ENCODE measurements around the gene HSD11B2.

Gene HSD11B2

GRCh38 chr16:67393111-67393787 is 37.7 kb upstream of the HSD11B2 start, which contains the start of gene TPPP3 (continued):
- no peak for TF ChIP-seq ATF2 (tag by site-specific recombination; IDR thresholded peaks at IDR 0.05; ENCODE audit: low read depth)
- TF ChIP-seq ZNF626 (tag by site-specific recombination; IDR thresholded peaks at IDR 0.05) = no peak
- no peak for TF ChIP-seq ZNF302 (tag by site-specific recombination; IDR thresholded peaks at IDR 0.05; ENCODE audit: low read depth)
- TF ChIP-seq ZNF785 (tag by site-specific recombination; IDR thresholded peaks at IDR 0.05) = no peak
- no peak for TF ChIP-seq ZNF571 (tag by site-specific recombination; IDR thresholded peaks at IDR 0.05)
- no peak for TF ChIP-seq OVOL3 (tag by site-specific recombination; IDR thresholded peaks at IDR 0.05)
- 0 out of 2 replicates have a peak, but pooled peaks have one; percentile 45 for TF ChIP-seq ZBTB6 (tag by site-specific recombination; IDR thresholded peaks at IDR 0.05)
- TF ChIP-seq ELK4 (IDR thresholded peaks at IDR 0.05; ENCODE audit: borderline replicate concordance, low read depth, low read length) = no peak
- no peak for TF ChIP-seq IKZF3 (tag by site-specific recombination; IDR thresholded peaks at IDR 0.05)
- no peak for TF ChIP-seq ZNF610 (tag by site-specific recombination; IDR thresholded peaks at IDR 0.05; ENCODE audit: borderline replicate concordance)
- 0 out of 2 replicates have a peak, but pooled peaks have one; percentile 34 for TF ChIP-seq ZNF335 (tag by site-specific recombination; conservative IDR thresholded peaks at IDR 0.05)
- peak; percentile 37; the same call in 1 of the 2 replicates for TF ChIP-seq KLF16 (tag by site-specific recombination; IDR thresholded peaks at IDR 0.05)
- no peak for TF ChIP-seq ZNF114 (tag by site-specific recombination; IDR thresholded peaks at IDR 0.05)
- no peak for TF ChIP-seq ZNF704 (tag by site-specific recombination; IDR thresholded peaks at IDR 0.05)
- no peak for TF ChIP-seq ZBTB44 (tag by site-specific recombination; IDR thresholded peaks at IDR 0.05)
- no peak for TF ChIP-seq HIC1 (tag by site-specific recombination; IDR thresholded peaks at IDR 0.05)
- no peak for TF ChIP-seq ZNF530 (tag by site-specific recombination; IDR thresholded peaks at IDR 0.05; ENCODE audit: low read depth)
- TF ChIP-seq ZEB2 (tag by site-specific recombination; IDR thresholded peaks at IDR 0.05) = no peak
- TF ChIP-seq AEBP2 (tag by site-specific recombination; IDR thresholded peaks at IDR 0.05; ENCODE audit: borderline replicate concordance) = no peak
- no peak for TF ChIP-seq RBAK (tag by site-specific recombination; IDR thresholded peaks at IDR 0.05)
- TF ChIP-seq ZNF560 (tag by site-specific recombination; IDR thresholded peaks at IDR 0.05; ENCODE audit: borderline replicate concordance) = no peak
- no peak for TF ChIP-seq ZNF558 (tag by site-specific recombination; IDR thresholded peaks at IDR 0.05)
- TF ChIP-seq ZNF133 (tag by site-specific recombination; IDR thresholded peaks at IDR 0.05) = no peak
- no peak for TF ChIP-seq ZNF221 (tag by site-specific recombination; IDR thresholded peaks at IDR 0.05; ENCODE audit: borderline replicate concordance)
- TF ChIP-seq SP7 (tag by site-specific recombination; IDR thresholded peaks at IDR 0.05) = 0 out of 2 replicates have a peak, but pooled peaks have one; percentile 49
- no peak for TF ChIP-seq ZNF121 (tag by site-specific recombination; IDR thresholded peaks at IDR 0.05)
- no peak for TF ChIP-seq ZNF621 (tag by site-specific recombination; IDR thresholded peaks at IDR 0.05)
- TF ChIP-seq ZNF19 (tag by site-specific recombination; IDR thresholded peaks at IDR 0.05; ENCODE audit: low read depth) = no peak
- TF ChIP-seq ZIC2 (tag by site-specific recombination; IDR thresholded peaks at IDR 0.05) = 0 out of 2 replicates have a peak, but pooled peaks have one; percentile 34
- TF ChIP-seq ZBTB1 (tag by site-specific recombination; IDR thresholded peaks at IDR 0.05) = no peak

Data from HEK293 (cell line).